ENCODE results near the gene DCDC2C.

GRCh38 chr2:3776311-3776710, 72.9 kb downstream of the DCDC2C start:
- no peak for TF ChIP-seq EZH2 (IDR thresholded peaks at IDR 0.05; ENCODE audit: borderline replicate concordance, low read depth, low read length, severe bottlenecking)
- TF ChIP-seq CTCF (IDR thresholded peaks at IDR 0.05; ENCODE audit: borderline replicate concordance, extremely low read depth, low read length, poor library complexity, severe bottlenecking), result no peak
